ENCODE results near the gene SLMAP.

SLMAP gene

DNA sequence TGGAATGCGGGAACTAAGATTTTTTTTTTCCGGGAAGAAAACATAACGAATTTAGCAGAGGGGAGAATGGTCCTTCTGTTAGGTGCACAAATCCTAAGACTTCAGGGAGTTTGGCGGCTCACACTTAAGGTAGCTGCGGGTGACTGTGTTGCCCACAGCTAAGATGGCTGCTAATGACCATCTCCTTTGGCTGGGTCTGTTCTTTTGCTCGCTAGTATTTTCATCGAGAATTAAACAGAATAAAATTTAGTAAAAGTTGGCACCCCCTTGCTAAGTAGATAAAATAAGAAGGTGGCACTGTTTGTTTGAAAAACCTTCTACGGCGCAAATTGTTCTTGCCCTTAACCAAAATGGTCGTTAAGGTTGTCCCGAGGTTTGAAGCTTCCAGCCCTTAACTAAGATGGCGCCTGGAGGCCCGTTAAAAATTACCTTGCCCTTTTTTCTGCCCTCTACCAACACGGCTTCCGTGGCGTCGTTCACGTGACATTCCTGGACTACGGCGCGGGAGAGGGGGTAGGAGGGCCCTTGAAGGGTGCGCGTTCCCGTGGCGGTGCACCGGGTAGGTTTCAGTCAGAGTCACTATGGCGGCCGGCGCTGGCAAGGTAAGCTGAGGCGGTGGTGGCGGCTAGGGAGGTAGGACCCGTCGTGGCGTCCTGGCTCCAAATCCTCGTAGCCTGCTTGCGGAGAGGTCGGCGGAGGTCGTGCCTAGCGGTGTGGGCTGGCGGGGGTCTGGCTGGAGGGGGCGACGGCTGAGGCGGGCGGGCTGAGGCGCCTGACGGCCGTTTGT lies at the start of gene SLMAP:
TSS of gene SLMAP (plus strand) at position 569 of the 787 bp plus-strand sequence. CDS start 1,343 bp downstream, outside the sequence.
- DNase-seq (ENCODE audit: low read depth): peak; percentile 85

DNA sequence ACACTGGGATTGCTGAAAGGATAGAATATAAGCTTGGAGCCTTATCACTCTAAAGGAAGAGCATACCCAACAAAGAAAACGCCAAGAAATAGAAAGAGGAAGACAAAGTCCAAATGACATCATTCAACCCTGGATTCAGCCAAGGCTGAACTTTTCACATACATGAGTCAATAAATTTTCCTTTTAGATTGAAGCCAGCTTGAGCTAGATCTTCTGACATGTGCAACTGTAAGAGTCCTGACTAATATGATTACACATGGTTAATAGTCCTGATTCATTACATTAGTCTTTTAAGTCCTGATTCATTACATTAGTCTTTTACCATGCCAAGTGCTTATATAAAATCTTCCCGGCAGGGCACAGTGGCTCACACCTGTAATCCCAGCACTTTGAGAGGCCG lies 49.6 kb upstream of the SLMAP start:
- peak; percentile 32 for DNase-seq (ENCODE audit: low read depth)

- DNase-seq (ENCODE audit: low read depth): no peak
Measured at GRCh38 chr3:57709031-57709430, 47.1 kb upstream of the SLMAP start.

- no peak for DNase-seq (ENCODE audit: low read depth)
Measured at GRCh38 chr3:57709559-57709958, 46.5 kb upstream of the SLMAP start.

- DNase-seq (ENCODE audit: low read depth): no peak
Measured at GRCh38 chr3:57715686-57716085, 40.4 kb upstream of the SLMAP start.

- DNase-seq (ENCODE audit: low read depth): no peak
Measured at GRCh38 chr3:57717205-57717868, 38.8 kb upstream of the SLMAP start.

DNA sequence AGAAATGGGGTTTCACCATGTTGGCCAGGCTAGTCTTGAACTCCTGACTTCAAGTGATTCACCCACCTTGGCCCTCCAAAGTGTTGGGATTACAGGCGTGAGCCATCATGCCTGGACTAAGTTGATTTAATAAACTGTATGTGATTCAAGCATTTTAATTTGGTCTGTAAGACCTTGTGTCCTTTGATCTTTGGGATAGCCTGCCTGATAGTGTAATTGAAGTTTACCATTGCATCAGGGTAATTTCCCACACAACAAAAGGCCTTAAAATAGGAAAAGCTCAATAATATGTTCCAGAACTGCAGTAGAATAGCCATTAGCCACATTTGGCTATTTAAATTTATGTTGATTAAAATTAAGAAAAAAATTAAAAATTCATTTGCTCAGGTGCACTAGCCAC lies 38.0 kb upstream of the SLMAP start:
- DNase-seq (ENCODE audit: low read depth): no peak

- DNase-seq (ENCODE audit: low read depth): no peak
Measured at GRCh38 chr3:57726397-57726796, 29.7 kb upstream of the SLMAP start.

GRCh38 chr3:57727106-57727505 lies 29.0 kb upstream of the SLMAP start:
- DNase-seq (ENCODE audit: low read depth): no peak

DNA sequence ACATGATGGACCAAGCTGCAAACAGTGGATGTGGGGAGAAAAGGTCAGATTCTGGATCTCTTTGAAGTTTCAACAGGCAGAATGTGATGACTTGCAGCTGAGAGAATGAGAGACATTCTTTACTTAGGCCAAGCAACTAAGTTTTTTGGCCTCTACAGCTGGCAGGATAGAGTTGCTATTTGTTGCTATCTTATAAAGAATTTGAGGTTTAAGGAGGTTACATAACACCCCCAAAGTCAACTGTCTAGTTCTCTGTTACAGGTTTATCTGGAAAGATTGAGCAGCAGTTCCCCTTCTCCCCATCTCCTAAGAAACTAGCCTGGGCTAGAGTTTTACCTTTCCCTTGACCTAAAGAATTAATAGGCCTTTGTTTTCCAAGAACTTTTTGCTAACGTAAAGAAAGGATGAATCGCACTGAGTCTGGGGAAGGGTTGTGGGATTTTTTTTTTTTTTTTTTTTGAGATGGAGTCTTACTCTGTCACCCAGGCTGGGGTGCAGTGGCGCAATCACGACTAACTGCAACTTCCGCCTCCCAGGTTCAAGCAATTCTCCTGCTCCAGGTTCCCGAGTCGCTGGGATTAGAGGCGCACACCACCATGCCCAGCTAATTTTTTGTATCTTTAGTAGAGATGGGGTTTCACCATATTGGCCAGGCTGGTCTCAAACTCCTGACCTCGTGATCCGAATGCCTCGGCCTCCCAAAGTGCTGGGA lies 26.6 kb upstream of the SLMAP start:
- DNase-seq (ENCODE audit: low read depth): peak; percentile 36

DNA sequence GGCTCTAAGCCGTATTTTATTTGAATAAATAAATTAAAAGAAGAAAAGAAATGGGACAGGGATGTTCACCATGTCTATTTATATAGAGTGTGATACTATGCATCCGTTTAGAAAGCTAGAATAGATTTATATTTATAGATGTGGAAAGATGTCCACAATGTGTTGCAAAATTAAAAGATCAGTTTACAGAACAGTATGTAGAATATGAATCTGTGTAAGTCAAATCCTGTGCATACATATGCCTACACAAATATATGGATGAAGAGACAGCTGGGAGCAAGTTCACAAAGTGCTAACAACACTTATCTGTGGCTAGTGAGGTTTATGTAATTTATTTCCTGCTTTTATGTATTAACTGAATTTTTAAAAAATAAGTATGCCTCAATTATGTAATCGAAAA lies 25.4 kb upstream of the SLMAP start:
- no peak for DNase-seq (ENCODE audit: low read depth)

- peak; percentile 39 for DNase-seq (ENCODE audit: low read depth)
Measured at GRCh38 chr3:57731311-57731710, 24.8 kb upstream of the SLMAP start.

GRCh38 chr3:57733790-57734189 lies 22.3 kb upstream of the SLMAP start:
- no peak for DNase-seq (ENCODE audit: low read depth)

GRCh38 chr3:57735405-57735804 lies 20.7 kb upstream of the SLMAP start:
- no peak for DNase-seq (ENCODE audit: low read depth)

DNA sequence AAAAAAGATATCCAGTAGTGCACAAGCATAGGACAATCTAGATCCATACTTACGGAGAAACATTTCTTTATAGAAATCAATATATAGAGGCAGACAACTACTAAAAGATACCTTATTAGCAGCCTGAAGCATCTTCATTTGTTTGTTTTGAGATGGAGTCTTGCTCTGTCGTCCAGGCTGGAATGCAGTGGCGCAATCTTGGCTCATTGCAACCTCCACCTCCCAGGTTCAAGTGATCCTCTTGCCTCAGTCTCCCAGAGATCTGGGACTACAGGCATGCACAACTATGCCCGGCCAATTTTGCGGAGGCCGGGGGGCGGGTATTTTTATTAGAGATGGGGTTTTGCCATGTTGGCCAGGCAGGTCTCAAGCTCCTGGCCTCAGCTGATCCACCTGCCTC lies 18.3 kb upstream of the SLMAP start:
- no peak for DNase-seq (ENCODE audit: low read depth)

DNA sequence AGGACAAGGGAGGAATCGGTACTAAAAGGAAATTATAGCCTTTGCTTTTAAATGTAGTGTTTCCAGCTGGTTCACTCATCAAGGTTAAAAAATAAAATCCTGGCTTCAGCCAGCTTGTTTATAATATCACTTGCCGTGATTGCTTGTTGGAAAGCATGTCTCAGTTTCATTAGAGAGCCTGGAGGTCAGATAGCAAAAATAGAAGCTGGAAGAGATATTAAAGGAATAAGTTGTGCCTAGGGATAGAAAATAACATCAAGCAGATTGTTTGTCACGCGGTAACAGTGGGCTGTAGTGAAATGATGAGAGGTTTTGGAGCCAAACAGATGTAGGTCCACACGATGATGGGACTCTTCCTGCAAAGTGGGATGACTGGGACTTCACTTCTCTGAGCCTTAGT lies 17.7 kb upstream of the SLMAP start:
- no peak for DNase-seq (ENCODE audit: low read depth)

GRCh38 chr3:57740027-57740426 lies 16.1 kb upstream of the SLMAP start:
- no peak for DNase-seq (ENCODE audit: low read depth)

DNA sequence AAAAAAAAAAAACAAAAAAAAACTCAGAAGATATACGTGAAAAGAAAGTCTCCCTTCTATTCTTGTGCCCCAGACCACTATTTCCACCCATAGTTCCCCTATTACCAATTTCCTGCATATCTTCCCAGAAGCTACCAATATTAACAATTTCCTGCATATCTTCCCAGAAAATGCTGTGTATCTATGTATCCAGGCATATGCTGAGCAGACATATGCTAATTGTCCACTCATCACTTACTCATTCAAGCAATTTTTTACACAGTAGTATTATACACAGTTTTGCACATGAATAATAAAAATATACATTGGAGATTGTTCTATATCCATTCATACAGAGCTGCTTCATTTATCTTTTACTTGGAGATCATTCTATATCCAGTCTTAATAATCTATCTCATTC lies 12.6 kb upstream of the SLMAP start:
- DNase-seq (ENCODE audit: low read depth): no peak

DNA sequence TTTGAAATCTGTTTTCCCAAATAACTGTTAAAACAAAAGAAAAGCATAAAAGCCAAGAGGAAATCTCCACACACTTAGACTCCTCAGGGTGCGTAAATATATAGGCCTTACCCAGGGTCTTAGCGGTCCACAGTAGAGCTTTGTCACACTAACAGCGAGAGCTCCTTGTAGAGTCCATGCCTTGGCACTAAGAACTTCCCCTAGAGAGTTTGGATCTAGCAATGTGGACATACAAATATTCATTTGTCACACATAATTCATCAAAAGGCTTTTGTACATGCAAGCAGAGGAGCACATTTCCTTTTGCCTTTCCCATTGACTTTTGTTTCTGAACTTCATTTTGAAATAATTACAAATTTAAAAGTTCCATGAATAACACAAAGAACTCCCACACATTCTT lies 11.0 kb upstream of the SLMAP start:
- no peak for DNase-seq (ENCODE audit: low read depth)

- DNase-seq (ENCODE audit: low read depth): no peak
Measured at GRCh38 chr3:57746156-57747010, 9.7 kb upstream of the SLMAP start.

- DNase-seq (ENCODE audit: low read depth): no peak
Measured at GRCh38 chr3:57749542-57749941, 6.6 kb upstream of the SLMAP start.

DNA sequence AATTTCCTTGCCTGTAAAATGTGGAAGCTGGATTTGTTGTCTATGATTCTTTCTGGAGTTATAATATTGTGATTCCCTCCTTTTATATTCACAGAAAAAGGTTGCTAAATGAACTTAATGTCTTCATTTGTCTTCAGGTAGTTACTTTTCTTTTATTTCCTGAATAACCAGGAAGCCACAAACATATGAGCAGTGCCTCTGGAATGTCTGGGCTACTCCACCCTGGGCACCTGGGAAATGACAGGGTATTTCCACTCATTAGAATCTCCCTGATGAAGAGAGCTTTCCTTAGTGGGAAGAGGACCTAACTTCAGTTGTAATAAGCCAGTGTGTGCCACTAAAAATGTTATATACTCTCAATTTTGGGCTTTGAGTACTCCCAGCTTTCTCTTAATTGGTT lies 3.8 kb upstream of the SLMAP start:
- DNase-seq (ENCODE audit: low read depth): no peak

Data from GM04503 (cell line).